MCF 10A (cell line): ENCODE measurements around the gene TDRD9. TPM values are rescaled to one million over a fixed set of nuclear protein-coding genes. Genes with fewer than 3 reads are reported as not detected.
"Not testable (repeated sequence)": the region's sequence is repeated elsewhere in the genome, so short reads cannot be mapped to it uniquely, and the experiment has no call there.

Source experiments
- BruUV-seq: library from RNA; stranded (reverse); fragments of 400-500 nt; replicated peaks from 2 replicates; lab custom pipeline; 2021; lab: Mats Ljungman, UMichigan
- CTCF ChIA-PET: fragments of 300-600 bp; sonication (Branson Sonifier 250); formaldehyde crosslinking; extraction: SDS; loops from one replicate; lab custom pipeline; 2021; ENCODE audit warnings: antibody characterized with exemption, inconsistent platforms; lab: Yijun Ruan, JAX
- POLR2A ChIA-PET: fragments of 300-600, 350-650 bp; sonication (Branson Sonifier 250); formaldehyde crosslinking; extraction: SDS; loops from one replicate; lab custom pipeline; 2020; ENCODE audit warnings: antibody characterized with exemption, inconsistent platforms; lab: Yijun Ruan, JAX
- DNase-seq: peaks from one replicate; pipeline ENCODE4 v3.0.0-alpha.2; 2018; ENCODE audit not compliant: unreplicated experiment
- H3K27ac Mint-ChIP-seq: one replicate; pipeline ENCODE4 v1.8.0; 2022; ENCODE audit warnings: mild to moderate bottlenecking, low read depth, mixed read lengths; ENCODE audit not compliant: unreplicated experiment
- H3K27me3 Mint-ChIP-seq: one replicate; pipeline ENCODE4 v1.8.0; 2022; ENCODE audit warnings: mixed read lengths; ENCODE audit not compliant: insufficient read depth, unreplicated experiment
- H3K36me3 Mint-ChIP-seq: one replicate; pipeline ENCODE4 v1.8.0; 2022; ENCODE audit warnings: mild to moderate bottlenecking, moderate library complexity, mixed read lengths; ENCODE audit not compliant: insufficient read depth, unreplicated experiment
- H3K4me1 Mint-ChIP-seq: one replicate; pipeline ENCODE4 v1.8.0; 2022; ENCODE audit warnings: mixed read lengths; ENCODE audit not compliant: insufficient read depth, unreplicated experiment
- H3K4me3 Mint-ChIP-seq: one replicate; pipeline ENCODE4 v1.8.0; 2022; ENCODE audit warnings: mild to moderate bottlenecking, moderate library complexity, mixed read lengths; ENCODE audit not compliant: unreplicated experiment
- H3K9me3 Mint-ChIP-seq: one replicate; pipeline ENCODE4 v1.8.0; 2022; ENCODE audit warnings: mixed read lengths; ENCODE audit not compliant: unreplicated experiment
- intact Hi-C: fragments of 100-400 bp; cut with micrococcal nuclease; formaldehyde crosslinking; loops from 2 replicates; pipeline ENCODE4 v1.14.1; 2022
- total RNA-seq: library from RNA; stranded (reverse); gene quantifications from 2 replicates; pipeline ENCODE4 v1.2.3, GENCODE V29; 2022
- TF ChIP-seq, protein P1 (sequence below): fragments of 200-600 bp; IDR thresholded peaks from one replicate; pipeline ENCODE4 v1.8.0; 2022; ENCODE audit warnings: antibody characterized with exemption, mild to moderate bottlenecking; ENCODE audit not compliant: unreplicated experiment

TDRD9 gene
- total RNA-seq, 1 experiment from 2014 or later, result 0.40 TPM

GRCh38 chr14:103980623-103981238, 52.5 kb downstream of the TDRD9 start:
- H3K27me3 Mint-ChIP-seq, BruUV-seq: not testable (repeated sequence)

GRCh38 chr14:103984196-103984595, 55.9 kb downstream of the TDRD9 start:
- ChIA-PET POLR2A (interaction anchor here (0.6 kb wide), 1 partner anchor 397 kb away, joined by 3 read pairs; no protein-coding TSS in a partner anchor), CTCF (interaction anchor here (0.6 to 6.9 kb wide), 3 partner anchors 110 to 785 kb away, joined by 3 to 99 read pairs (median 4); no protein-coding TSS in a partner anchor)
- TF ChIP-seq, protein P1, sequence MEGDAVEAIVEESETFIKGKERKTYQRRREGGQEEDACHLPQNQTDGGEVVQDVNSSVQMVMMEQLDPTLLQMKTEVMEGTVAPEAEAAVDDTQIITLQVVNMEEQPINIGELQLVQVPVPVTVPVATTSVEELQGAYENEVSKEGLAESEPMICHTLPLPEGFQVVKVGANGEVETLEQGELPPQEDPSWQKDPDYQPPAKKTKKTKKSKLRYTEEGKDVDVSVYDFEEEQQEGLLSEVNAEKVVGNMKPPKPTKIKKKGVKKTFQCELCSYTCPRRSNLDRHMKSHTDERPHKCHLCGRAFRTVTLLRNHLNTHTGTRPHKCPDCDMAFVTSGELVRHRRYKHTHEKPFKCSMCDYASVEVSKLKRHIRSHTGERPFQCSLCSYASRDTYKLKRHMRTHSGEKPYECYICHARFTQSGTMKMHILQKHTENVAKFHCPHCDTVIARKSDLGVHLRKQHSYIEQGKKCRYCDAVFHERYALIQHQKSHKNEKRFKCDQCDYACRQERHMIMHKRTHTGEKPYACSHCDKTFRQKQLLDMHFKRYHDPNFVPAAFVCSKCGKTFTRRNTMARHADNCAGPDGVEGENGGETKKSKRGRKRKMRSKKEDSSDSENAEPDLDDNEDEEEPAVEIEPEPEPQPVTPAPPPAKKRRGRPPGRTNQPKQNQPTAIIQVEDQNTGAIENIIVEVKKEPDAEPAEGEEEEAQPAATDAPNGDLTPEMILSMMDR, result no peak
- no peak for DNase-seq
- peaks cover 14% of the 10 kb centered on the region for H3K27me3 Mint-ChIP-seq
- H3K27ac Mint-ChIP-seq, result no peak overlapping the region
- no peak overlapping the region for H3K4me3 Mint-ChIP-seq
- peaks cover under 1% of the 10 kb centered on the region for H3K36me3 Mint-ChIP-seq
- intact Hi-C loops, result no loop called here
- peaks cover 17% of the 10 kb centered on the region for H3K9me3 Mint-ChIP-seq
- H3K4me1 Mint-ChIP-seq, result no peaks in the 10 kb centered on the region
- no TSS peak for BruUV-seq

More at GRCh38 chr14:103980623-103981238, 52.5 kb downstream of the TDRD9 start:
- not testable (repeated sequence) for H3K9me3 Mint-ChIP-seq, H3K4me3 Mint-ChIP-seq, H3K27ac Mint-ChIP-seq, H3K4me1 Mint-ChIP-seq, H3K36me3 Mint-ChIP-seq
- ChIA-PET POLR2A (interaction anchor here (0.6 to 1.9 kb wide), 4 partner anchors 48 to 173 kb away, joined by 3 to 5 read pairs (median 4); no protein-coding TSS in a partner anchor), CTCF (interaction anchor here (0.6 to 6.9 kb wide), 27 partner anchors 9 to 1390 kb away, joined by 3 to 99 read pairs (median 5); no protein-coding TSS in a partner anchor)
- intact Hi-C loops, result loop anchor here (1.0 to 2.0 kb wide), 2 partner anchors 70 to 172 kb away; no protein-coding TSS in a partner anchor
- TF ChIP-seq, protein P1, result peak; percentile 89
- DNase-seq, result peak; percentile 36

- POLR2A ChIA-PET, result interaction anchor here (0.6 kb wide), 1 partner anchor 188 kb away, joined by 3 read pairs; no protein-coding TSS in a partner anchor
- Mint-ChIP-seq H3K27me3 (peaks cover 14% of the 10 kb centered on the region), H3K27ac (no peak overlapping the region), H3K4me1 (no peaks in the 10 kb centered on the region), H3K4me3 (no peak overlapping the region), H3K36me3 (peaks cover 6% of the 10 kb centered on the region), H3K9me3 (peaks cover 31% of the 10 kb centered on the region)
- TF ChIP-seq, protein P1, result no peak
- CTCF ChIA-PET, result interaction anchor here (0.7 to 1.5 kb wide), 2 partner anchors 81 to 89 kb away, joined by 3 to 4 read pairs; no protein-coding TSS in a partner anchor
- DNase-seq, result no peak
- intact Hi-C loops, result no loop called here
- no TSS peak for BruUV-seq
Observed at GRCh38 chr14:103989034-103989433, 60.8 kb downstream of the TDRD9 start.

DNA sequence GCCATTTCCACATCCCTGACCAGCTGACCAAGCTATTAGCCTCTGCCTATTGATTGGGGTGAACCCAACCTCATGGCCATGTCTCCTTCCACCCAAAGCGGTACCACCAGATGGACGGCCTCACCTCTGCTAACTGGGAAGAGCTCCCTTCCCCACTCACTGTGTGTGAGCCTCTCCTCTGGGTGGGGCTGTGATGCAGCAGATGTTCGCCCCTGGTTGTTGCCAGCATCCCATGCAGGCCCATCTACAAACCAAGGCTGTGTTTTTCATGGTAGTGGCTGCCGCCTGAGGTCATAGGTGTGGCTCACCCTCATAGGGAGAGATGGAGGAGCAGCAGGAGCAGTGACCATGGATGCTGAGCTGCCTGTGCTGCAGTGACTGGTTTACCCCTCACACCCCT, 61.7 kb downstream of the TDRD9 start:
- no peak for DNase-seq
- Mint-ChIP-seq H3K27me3 (peaks cover 14% of the 10 kb centered on the region), H3K27ac (no peak overlapping the region), H3K4me3 (no peak overlapping the region), H3K4me1 (no peaks in the 10 kb centered on the region), H3K9me3 (peaks cover 31% of the 10 kb centered on the region), H3K36me3 (peaks cover 6% of the 10 kb centered on the region)
- CTCF ChIA-PET, result no interaction called here
- TF ChIP-seq, protein P1, result no peak
- POLR2A ChIA-PET, result no interaction called here
- intact Hi-C loops, result no loop called here
- no TSS peak for BruUV-seq
